Prostate gland (tissue), 2 donors: ENCODE results near the gene ZBTB43. TPM values are rescaled to one million over a fixed set of nuclear protein-coding genes. Genes with fewer than 3 reads are reported as not detected.

Source experiments
- DNase-seq: peaks from one replicate; pipeline ENCODE4 v3.0.0-alpha.2; 2019; ENCODE audit warnings: low spot score
- H3K27ac ChIP-seq, 2 donors: fragments of 200-600 bp; sonication (generic); 2 replicates each; pipeline ENCODE4 v1.5.1; 2017 to 2019
- H3K27me3 ChIP-seq: fragments of 200-600 bp; sonication (generic); replicated peaks from 2 replicates; pipeline ENCODE4 v1.5.1; 2019; ENCODE audit not compliant: insufficient read depth
- H3K36me3 ChIP-seq, 2 donors: fragments of 200-600 bp; sonication (generic); 1 replicate in 1 of 2; 2 replicates in 1 of 2; pipeline versions ENCODE4 v1.5.1 to v1.8.1; 2017 to 2019
- H3K4me1 ChIP-seq: fragments of 200-600 bp; sonication (generic); replicated peaks from 2 replicates; pipeline ENCODE4 v1.5.1; 2019
- H3K4me3 ChIP-seq, 2 donors: fragments of 200-600 bp; sonication (generic); 2 replicates each; pipeline ENCODE4 v1.5.1; 2017 to 2019
- H3K9me3 ChIP-seq: fragments of 200-600 bp; sonication (generic); 2 replicates; pipeline ENCODE4 v1.5.1; 2017
- CTCF ChIP-seq, 4 experiments: fragments of 200-600 bp in 2 of 4; fragments of 450-650 bp in 2 of 4; sonication (generic) in 2 of 4; IDR thresholded peaks; 1 replicate in 3 of 4; 2 replicates in 1 of 4; pipeline ENCODE4 v1.5.1; 2016 to 2019; ENCODE audit warnings: antibody characterized with exemption in 4 of 4, mild to moderate bottlenecking in 2 of 4, moderate library complexity in 2 of 4
- POLR2A ChIP-seq: fragments of 450-650 bp; IDR thresholded peaks from one replicate; pipeline ENCODE4 v1.6.1; 2016; ENCODE audit warnings: antibody characterized with exemption, mild to moderate bottlenecking
- POLR2AphosphoS5 ChIP-seq: sonication (generic); formaldehyde crosslinking; IDR thresholded peaks from one replicate; pipeline ENCODE4 v1.6.1; 2017; ENCODE audit warnings: antibody characterized with exemption
- whole genome bisulfite sequencing: methylation state at CpG from one replicate; pipeline ENCODE4 v1.1.5; 2018; 5-methylcytosine and 5-hydroxymethylcytosine counted together
- intact Hi-C: fragments of 100-400 bp; cut with DNase I; formaldehyde crosslinking; loops from one replicate; pipeline ENCODE4 v1.14.2; 2022
- total RNA-seq, 2 donors: library from RNA; depleted of rRNA; stranded (reverse); fragments of >200 nt; gene quantifications; one replicate each; pipeline ENCODE4 v1.1.0, GENCODE V29; 2016

The ZBTB43 gene
- total RNA-seq, 2 donors from 2014 or later: 30.0 to 118 TPM

DNA sequence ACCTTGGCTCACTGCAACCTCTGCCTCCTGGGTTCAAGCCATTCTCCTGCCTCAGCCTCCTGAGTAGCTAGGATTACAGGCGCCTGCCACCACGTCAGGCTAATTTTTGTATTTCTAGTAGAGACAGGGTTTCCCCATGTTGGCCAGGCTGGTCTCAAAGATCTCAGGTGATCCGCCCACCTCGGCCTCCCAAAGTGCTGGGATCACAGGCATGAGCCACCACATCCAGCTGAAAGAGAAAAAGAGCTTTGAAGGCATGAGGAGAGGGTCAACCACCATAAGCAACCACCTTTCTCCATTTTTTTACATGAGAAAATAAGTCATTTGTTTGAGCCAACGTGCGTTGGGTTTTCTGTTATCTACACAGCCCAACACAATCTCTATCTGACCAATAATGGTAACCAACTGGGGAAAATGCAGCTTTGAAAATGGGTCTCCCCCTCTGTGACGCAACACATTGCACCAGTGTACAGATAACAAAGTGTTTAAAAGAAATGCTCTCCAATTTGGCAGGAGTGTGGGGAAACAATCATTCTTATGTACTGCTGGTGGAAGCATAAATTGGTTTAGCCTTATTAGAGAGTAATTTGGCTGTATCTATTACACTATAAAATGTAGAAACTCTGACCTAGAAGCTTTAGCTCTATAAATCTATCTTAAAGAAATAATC, 45.8 kb upstream of the ZBTB43 start:
- WGBS: 89% methylated on average over 7 of the region's 7 CpGs
- H3K4me1 ChIP-seq: peaks cover 2% of the 10 kb centered on the region
- no peaks in the 10 kb centered on the region for H3K36me3 ChIP-seq
- intact Hi-C loops: no loop called here
- H3K27me3 ChIP-seq: peaks cover 1% of the 10 kb centered on the region
- H3K27ac ChIP-seq: no peak overlapping the region
- no peak for DNase-seq
- H3K4me3 ChIP-seq: no peak overlapping the region
- no peaks in the 10 kb centered on the region for H3K9me3 ChIP-seq
- no peak for TF ChIP-seq CTCF (IDR thresholded peaks at IDR 0.05)

GRCh38 chr9:126761274-126761673, 43.6 kb upstream of the ZBTB43 start:
- no peak for DNase-seq
- no peaks in the 10 kb centered on the region for H3K4me1 ChIP-seq
- WGBS: 40% methylated on average over 8 of the region's 8 CpGs
- H3K9me3 ChIP-seq: no peaks in the 10 kb centered on the region
- TF ChIP-seq POLR2AphosphoS5 (no peak), CTCF (IDR thresholded peaks at IDR 0.05) (no peak), POLR2A (no peak)
- intact Hi-C loops: no loop called here
- H3K27ac ChIP-seq: no peak overlapping the region
- no peak overlapping the region for H3K4me3 ChIP-seq
- no peaks in the 10 kb centered on the region for H3K36me3 ChIP-seq
- H3K27me3 ChIP-seq: peaks cover 1% of the 10 kb centered on the region

DNA sequence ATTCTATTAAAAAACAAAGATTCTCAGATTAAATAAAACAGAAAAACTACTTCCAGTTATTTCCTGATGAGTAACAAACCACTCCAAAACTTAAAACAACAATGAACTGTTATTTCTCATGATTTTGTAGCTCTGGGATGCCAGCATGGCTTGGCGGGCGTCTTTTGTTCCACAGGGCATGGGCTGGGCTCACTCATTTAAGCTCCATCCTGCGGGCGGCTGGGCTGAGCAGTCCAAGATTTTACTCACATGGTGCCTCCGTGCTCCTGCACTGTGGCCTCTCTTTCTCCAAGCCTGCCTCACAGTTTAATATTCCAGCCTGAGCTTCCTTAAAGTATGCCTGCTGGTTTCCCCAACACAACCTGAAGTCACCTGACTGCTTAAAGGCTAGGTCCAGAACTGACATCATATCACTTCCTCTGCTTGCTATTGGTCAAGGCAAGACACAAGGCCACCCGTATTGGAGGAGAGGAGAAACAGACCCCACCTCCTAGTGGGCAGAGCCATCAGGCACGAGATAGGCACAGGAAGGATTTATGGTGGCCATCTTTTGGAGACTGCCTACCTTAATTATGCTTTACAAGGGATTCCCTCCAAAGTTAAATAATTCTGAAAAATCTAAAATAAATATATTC, 41.6 kb upstream of the ZBTB43 start:
- peaks cover 1% of the 10 kb centered on the region for H3K27me3 ChIP-seq
- no peak for TF ChIP-seq POLR2A
- no peak for TF ChIP-seq CTCF (IDR thresholded peaks at IDR 0.05)
- TF ChIP-seq POLR2AphosphoS5: no peak
- DNase-seq: no peak

DNA sequence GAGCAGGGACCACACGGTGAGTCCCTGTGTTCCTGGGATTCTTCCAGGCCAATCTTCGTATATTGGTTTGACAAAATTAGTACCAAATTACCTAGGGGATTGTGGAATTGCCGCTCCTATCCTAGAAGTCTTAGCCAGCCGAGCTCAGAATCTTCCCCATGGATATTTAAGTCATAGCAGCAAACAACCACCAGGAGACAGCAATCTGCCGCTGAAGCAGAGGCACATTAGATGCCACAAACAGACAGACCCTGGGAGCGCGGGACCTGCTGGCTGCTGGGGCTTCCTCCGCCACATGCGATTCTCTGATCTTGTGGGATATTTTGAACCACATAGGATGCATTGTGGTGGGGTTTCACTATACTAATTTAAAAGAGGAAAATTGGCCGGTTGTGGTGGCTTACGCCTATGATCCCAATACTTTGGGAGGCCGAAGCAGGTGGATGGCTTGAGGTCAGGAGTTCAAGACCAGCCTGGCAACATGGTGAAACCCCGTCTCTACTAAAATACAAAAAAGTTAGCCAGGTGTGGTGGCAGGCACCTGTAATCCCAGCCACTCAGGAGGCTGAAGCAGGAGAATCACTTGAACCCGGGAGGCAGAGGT, 31.7 kb upstream of the ZBTB43 start:
- intact Hi-C loops: no loop called here
- TF ChIP-seq POLR2AphosphoS5 (no peak), CTCF (IDR thresholded peaks at IDR 0.05) (no peak), POLR2A (no peak)
- Histone ChIP-seq H3K9me3 (no peaks in the 10 kb centered on the region), H3K27ac (no peak overlapping the region), H3K4me3 (no peak overlapping the region), H3K4me1 (no peaks in the 10 kb centered on the region), H3K36me3 (no peaks in the 10 kb centered on the region), H3K27me3 (peaks cover 4% of the 10 kb centered on the region)
- WGBS: 70% methylated on average over 14 of the region's 14 CpGs
- DNase-seq: no peak

More for the DNA sequence above, 41.6 kb upstream of the ZBTB43 start:
- Histone ChIP-seq H3K4me3 (no peak overlapping the region), H3K27ac (no peak overlapping the region), H3K36me3 (no peaks in the 10 kb centered on the region), H3K9me3 (no peaks in the 10 kb centered on the region), H3K4me1 (no peaks in the 10 kb centered on the region)
- intact Hi-C loops: no loop called here
- WGBS: 83% methylated on average over 7 of the region's 7 CpGs
